ENCODE data around the gene SDF4. TPM values are rescaled to one million over a fixed set of nuclear protein-coding genes. Genes with fewer than 3 reads are reported as not detected.

The SDF4 gene
- total RNA-seq, 2 experiments from 2014 or later: 142 to 147 TPM

GRCh38 chr1:1234180-1234808 is 2.5 kb upstream of the SDF4 start:
- POLR2A ChIA-PET: no interaction called here
- CTCF ChIA-PET: interaction anchor here (0.6 kb wide), 1 partner anchor 115 kb away, joined by 4 read pairs; no protein-coding TSS in a partner anchor

- ChIA-PET POLR2A (no interaction called here), CTCF (no interaction called here)
Observed at GRCh38 chr1:1233567-1233892, 1.7 kb upstream of the SDF4 start.

DNA sequence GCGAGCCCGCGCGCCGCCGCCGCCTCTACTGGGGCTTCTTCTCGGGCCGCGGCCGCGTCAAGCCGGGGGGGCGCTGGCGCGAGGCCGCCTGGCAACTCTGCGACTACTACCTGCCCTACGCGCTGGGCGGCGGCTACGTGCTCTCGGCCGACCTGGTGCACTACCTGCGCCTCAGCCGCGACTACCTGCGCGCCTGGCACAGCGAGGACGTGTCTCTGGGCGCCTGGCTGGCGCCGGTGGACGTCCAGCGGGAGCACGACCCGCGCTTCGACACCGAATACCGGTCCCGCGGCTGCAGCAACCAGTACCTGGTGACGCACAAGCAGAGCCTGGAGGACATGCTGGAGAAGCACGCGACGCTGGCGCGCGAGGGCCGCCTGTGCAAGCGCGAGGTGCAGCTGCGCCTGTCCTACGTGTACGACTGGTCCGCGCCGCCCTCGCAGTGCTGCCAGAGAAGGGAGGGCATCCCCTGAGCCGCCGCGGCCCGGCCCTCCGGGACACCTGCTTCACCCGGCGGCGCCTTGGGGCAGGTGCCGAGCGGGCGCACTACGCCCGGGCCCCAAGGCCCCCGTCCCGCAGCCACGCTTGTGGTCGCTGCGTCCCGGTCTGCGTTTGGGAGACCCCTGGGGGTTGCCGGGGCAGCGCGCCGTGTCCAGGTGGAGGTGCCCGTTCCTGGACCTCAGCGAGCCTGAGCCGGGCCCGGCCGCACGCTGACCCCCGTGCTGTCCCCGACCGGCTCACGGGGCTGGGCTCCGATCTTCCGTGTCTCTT is 1.2 kb upstream of the SDF4 start:
- ChIA-PET CTCF (no interaction called here), POLR2A (no interaction called here)

- POLR2A ChIA-PET: interaction anchor here (1.6 kb wide), 1 partner anchor 41 kb away, joined by 5 read pairs; the partner anchor contains the start of gene UBE2J2
- CTCF ChIA-PET: interaction anchor here (1.4 to 1.6 kb wide), 2 partner anchors 16 to 110 kb away, joined by 3 to 11 read pairs; no protein-coding TSS in a partner anchor
Observed at GRCh38 chr1:1232208-1232795, 501 bp upstream of the SDF4 start, which contains the start of gene B3GALT6. TSS of gene B3GALT6 (plus strand) at chr1:1232237. CDS start at chr1:1232279, 42 bp downstream.

DNA sequence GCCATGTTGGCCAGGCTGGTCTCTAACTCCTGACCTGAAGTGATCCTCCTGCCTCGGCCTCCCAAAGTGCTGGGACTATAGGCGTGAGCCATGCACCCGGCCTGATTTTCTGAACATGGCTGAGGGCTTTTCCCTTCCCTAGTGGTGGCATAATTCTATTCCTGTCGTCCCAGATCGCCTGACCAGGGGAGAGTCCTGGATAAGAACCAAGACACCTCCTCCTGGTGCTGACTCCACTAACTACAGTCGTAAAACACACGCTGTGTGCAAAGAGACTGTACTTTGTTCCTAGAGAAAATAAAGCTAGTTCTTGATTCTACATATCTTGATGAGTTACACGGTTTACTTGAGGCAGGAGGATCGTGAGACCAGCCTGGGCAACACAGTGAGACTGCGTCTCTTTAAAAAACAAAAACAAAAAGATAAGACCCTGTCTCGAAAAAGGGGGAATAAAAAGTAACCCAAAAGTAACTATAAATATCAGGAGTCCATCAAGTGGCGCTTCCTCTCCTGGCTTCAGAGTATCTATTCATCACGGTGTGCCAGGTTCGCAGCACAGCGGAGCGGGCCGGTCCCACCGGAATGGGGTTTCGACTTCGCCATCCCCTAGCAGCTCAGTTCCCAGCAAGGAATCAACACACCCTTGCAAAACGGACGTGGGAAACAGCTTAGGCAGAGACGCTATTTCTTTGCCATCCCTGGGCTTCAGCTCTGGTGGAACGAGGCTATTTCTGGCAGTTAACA is 973 bp downstream of the SDF4 start:
- POLR2A ChIA-PET: interaction anchor here (0.6 to 1.6 kb wide), 3 partner anchors 14 to 43 kb away, joined by 3 to 5 read pairs (median 4); partner anchors contain the start of gene UBE2J2

GRCh38 chr1:1229770-1230169 is 2.0 kb downstream of the SDF4 start:
- CTCF ChIA-PET: no interaction called here
- POLR2A ChIA-PET: no interaction called here

More for the DNA sequence above, 973 bp downstream of the SDF4 start:
- CTCF ChIA-PET: interaction anchor here (0.8 to 1.6 kb wide), 4 partner anchors 14 to 109 kb away, joined by 3 to 11 read pairs (median 4); no protein-coding TSS in a partner anchor

GRCh38 chr1:1228596-1229321 is 3.0 kb downstream of the SDF4 start:
- CTCF ChIA-PET: no interaction called here
- POLR2A ChIA-PET: no interaction called here

GRCh38 chr1:1228187-1228586 is 3.6 kb downstream of the SDF4 start:
- ChIA-PET POLR2A (interaction anchor here (0.6 kb wide), 1 partner anchor 21 kb away, joined by 3 read pairs; no protein-coding TSS in a partner anchor), CTCF (no interaction called here)

- CTCF ChIA-PET: interaction anchor here (1.2 kb wide), 1 partner anchor 14 kb away, joined by 3 read pairs; the partner anchor contains the start of gene TNFRSF4
Observed at GRCh38 chr1:1227386-1227785, 4.4 kb downstream of the SDF4 start.

DNA sequence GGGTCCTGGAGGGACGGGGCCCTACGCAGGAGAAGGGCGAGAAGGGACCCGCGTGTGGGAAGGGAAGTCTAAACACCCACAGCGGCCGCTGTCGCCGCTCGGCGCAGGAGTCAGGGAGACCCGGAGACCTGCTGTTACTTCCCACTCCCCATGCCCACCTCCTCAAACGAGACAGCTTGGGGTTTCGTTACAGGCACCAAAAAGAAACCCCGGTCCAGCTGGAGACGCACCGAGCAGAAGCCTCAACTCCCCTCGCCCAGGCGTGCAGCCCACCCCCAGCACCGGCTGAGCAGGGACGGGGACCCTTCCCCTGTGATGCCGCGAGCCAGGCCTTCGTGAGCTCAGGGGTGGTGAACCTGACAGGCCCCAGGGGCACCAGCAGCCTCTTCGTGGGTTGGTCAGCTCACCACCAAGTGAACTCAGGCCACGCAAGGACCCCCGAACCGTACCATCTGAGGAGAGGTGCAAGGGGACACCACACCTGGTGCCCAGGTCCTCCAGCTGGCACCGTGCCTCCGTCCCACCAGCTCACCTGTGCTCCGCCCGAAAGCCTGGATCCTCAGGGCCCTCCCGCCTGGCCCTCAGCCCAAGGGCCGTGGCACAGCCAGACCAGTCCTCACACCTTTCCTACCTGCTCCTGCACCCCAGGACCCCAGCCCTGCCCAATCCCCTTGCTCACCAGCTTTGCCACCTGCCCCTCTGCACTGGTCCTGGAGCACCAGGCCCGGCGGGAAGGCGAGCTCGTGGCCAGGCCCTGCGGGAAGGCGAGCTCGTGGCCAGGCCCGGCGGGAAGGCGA is 5.0 kb downstream of the SDF4 start:
- POLR2A ChIA-PET: no interaction called here

More at GRCh38 chr1:1227386-1227785, 4.4 kb downstream of the SDF4 start:
- POLR2A ChIA-PET: interaction anchor here (0.6 kb wide), 1 partner anchor 20 kb away, joined by 3 read pairs; no protein-coding TSS in a partner anchor

GRCh38 chr1:1225913-1226312 is 5.9 kb downstream of the SDF4 start:
- ChIA-PET CTCF (interaction anchor here (1.0 to 1.2 kb wide), 2 partner anchors 12 to 104 kb away, joined by 3 read pairs; partner anchors contain the start of gene TNFRSF4), POLR2A (no interaction called here)

More for the DNA sequence above, 5.0 kb downstream of the SDF4 start:
- CTCF ChIA-PET: interaction anchor here (1.0 to 1.2 kb wide), 2 partner anchors 13 to 104 kb away, joined by 3 read pairs; partner anchors contain the start of gene TNFRSF4

GRCh38 chr1:1225238-1225845 is 6.5 kb downstream of the SDF4 start:
- POLR2A ChIA-PET: no interaction called here
- CTCF ChIA-PET: no interaction called here

- POLR2A ChIA-PET: no interaction called here
- CTCF ChIA-PET: no interaction called here
Observed at GRCh38 chr1:1223891-1224290, 7.9 kb downstream of the SDF4 start.

DNA sequence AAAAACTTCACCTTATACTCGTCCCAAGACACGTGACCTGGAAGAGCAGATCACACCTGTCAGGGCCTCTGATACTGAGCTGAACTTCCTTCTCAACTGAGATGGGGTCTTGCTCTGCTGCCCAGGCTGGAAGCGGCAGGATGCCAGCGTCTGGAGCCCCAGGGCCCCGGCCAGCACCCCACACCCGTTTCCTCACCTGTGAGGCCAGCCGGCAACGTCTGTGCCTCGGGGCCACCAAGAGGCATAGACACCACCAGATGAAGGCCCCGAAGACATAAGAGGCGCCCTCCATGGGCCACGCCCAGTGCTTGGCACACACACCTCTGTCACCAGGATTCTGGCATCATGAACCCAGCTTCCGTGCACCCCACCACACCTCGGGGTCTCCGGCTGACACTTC is 8.5 kb downstream of the SDF4 start:
- ChIA-PET POLR2A (no interaction called here), CTCF (no interaction called here)

DNA sequence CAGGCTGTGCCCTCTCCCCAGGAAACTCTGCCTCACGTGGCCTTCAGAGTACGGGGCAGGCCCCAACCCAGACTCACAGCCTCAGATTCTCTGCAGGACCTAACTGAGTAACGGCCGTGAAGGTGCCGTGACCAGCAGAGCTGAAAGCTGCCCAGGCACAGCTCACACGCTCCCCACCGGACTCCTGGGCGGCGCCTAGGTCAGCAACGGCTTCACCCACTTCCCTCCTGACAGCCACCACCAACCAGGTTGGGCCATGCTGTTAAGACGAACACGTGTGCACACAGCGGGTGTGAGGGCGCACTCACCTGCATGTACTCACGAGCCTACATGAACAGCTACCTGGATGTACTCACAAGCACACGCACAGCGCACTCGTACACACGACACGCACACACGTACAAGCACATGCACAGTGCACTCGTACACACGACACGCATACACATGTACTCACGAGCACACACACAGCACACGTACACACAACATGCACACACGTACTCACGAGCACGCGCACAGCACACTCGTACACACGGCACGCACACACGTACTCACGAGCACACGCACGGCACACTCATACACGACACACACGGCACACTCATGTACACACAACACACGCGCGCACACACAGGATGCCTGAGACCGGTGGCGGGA is 9.1 kb downstream of the SDF4 start:
- ChIA-PET CTCF (no interaction called here), POLR2A (no interaction called here)

- CTCF ChIA-PET: no interaction called here
- POLR2A ChIA-PET: no interaction called here
Observed at GRCh38 chr1:1221887-1222574, 9.8 kb downstream of the SDF4 start.

DNA sequence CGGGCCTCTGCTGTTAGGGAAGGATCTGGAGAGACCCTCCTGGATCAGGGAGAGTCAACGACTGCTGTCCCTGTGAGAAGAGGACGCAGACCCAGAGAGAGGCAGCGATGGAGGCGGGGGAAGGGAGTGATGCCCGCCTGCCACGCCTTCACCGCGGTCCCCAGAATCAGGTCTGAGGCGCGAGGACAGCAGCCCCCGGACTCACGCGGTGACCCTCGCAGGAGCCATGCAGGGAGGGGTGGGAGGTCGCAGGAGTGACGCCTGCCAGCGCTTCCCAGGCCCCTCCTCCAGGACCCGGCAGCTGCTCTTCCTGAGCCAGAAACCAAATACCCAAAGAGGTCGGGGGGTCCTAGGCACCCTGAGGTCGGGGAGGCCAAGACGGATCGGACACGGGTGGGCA is 11.6 kb downstream of the SDF4 start:
- CTCF ChIA-PET: no interaction called here
- POLR2A ChIA-PET: no interaction called here

All from activated CD8-positive, alpha-beta memory T cell treated with anti-CD3 and anti-CD28 coated beads for 36 hours (primary cell).